ENCODE data around the gene UBE3A.

DNA sequence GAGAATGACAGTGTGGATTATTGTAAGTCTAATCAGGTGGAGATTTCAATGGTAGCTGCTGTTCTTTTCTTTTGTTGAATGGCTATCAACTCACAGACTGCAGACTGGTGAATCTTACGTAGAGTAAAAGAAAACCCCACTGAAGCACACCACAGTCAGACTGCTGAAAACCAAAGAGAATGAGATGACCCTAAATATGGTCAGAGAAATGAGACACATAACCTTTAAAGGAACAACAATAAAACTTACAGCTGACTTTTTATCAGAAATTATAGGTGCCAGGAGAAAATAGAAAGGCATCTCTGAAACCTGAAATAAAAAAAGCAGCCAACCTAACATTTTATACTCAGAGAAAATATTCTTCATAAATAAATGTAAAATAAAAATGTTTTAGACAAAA is 12.7 kb upstream of the UBE3A start:
- TF ChIP-seq, protein P1, sequence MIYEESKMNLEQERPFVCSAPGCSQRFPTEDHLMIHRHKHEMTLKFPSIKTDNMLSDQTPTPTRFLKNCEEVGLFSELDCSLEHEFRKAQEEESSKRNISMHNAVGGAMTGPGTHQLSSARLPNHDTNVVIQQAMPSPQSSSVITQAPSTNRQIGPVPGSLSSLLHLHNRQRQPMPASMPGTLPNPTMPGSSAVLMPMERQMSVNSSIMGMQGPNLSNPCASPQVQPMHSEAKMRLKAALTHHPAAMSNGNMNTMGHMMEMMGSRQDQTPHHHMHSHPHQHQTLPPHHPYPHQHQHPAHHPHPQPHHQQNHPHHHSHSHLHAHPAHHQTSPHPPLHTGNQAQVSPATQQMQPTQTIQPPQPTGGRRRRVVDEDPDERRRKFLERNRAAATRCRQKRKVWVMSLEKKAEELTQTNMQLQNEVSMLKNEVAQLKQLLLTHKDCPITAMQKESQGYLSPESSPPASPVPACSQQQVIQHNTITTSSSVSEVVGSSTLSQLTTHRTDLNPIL (CRISPR knock-in tag; IDR thresholded peaks at IDR 0.05; ENCODE audit: low read depth), result no peak
- TF ChIP-seq, protein P2, sequence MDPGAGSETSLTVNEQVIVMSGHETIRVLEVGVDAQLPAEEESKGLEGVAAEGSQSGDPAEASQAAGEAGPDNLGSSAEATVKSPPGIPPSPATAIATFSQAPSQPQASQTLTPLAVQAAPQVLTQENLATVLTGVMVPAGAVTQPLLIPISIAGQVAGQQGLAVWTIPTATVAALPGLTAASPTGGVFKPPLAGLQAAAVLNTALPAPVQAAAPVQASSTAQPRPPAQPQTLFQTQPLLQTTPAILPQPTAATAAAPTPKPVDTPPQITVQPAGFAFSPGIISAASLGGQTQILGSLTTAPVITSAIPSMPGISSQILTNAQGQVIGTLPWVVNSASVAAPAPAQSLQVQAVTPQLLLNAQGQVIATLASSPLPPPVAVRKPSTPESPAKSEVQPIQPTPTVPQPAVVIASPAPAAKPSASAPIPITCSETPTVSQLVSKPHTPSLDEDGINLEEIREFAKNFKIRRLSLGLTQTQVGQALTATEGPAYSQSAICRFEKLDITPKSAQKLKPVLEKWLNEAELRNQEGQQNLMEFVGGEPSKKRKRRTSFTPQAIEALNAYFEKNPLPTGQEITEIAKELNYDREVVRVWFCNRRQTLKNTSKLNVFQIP (CRISPR knock-in tag; IDR thresholded peaks at IDR 0.05; ENCODE audit: borderline replicate concordance, low read depth), result no peak
- no peak for TF ChIP-seq ESRRG (CRISPR knock-in tag; IDR thresholded peaks at IDR 0.05)
- no peak for TF ChIP-seq GLIS3 (CRISPR knock-in tag; IDR thresholded peaks at IDR 0.05)
- TF ChIP-seq ARNTL (CRISPR knock-in tag; IDR thresholded peaks at IDR 0.05; ENCODE audit: borderline replicate concordance, low read depth), result no peak
- TF ChIP-seq OSR1 (CRISPR knock-in tag; IDR thresholded peaks at IDR 0.05), result no peak
- TF ChIP-seq ZNF565 (CRISPR knock-in tag; conservative IDR thresholded peaks at IDR 0.05; ENCODE audit: low read depth), result no peak
- no peak for TF ChIP-seq TCF4 (CRISPR knock-in tag; IDR thresholded peaks at IDR 0.05; ENCODE audit: borderline replicate concordance)
- TF ChIP-seq BACH2 (CRISPR knock-in tag; IDR thresholded peaks at IDR 0.05; ENCODE audit: borderline replicate concordance), result no peak
- TF ChIP-seq PPARA (CRISPR knock-in tag; IDR thresholded peaks at IDR 0.05; ENCODE audit: borderline replicate concordance), result no peak
- no peak for TF ChIP-seq TOX (CRISPR knock-in tag; IDR thresholded peaks at IDR 0.05; ENCODE audit: borderline replicate concordance)
- no peak for TF ChIP-seq PATZ1 (CRISPR knock-in tag; IDR thresholded peaks at IDR 0.05; ENCODE audit: borderline replicate concordance)
- TF ChIP-seq ZFP3 (CRISPR knock-in tag; IDR thresholded peaks at IDR 0.05), result no peak
